Keratinocyte (primary cell): ENCODE results near the gene DSCAM.

ENCODE experiments used
- EZH2 ChIP-seq: IDR thresholded peaks from one replicate; pipeline ENCODE4 v1.6.1; 2012; ENCODE audit warnings: inconsistent platforms, mild to moderate bottlenecking, low read length, moderate library complexity
- TF ChIP-seq, protein P1 (sequence below), 3 experiments: IDR thresholded peaks in 1 of 3; conservative IDR thresholded peaks in 1 of 3; optimal IDR thresholded peaks in 1 of 3; 2 replicates in 2 of 3; 3 replicates in 1 of 3; pipeline versions ENCODE3 to v1.5.1; 2011; ENCODE audit warnings: low read length in 3 of 3, mild to moderate bottlenecking in 3 of 3, moderate library complexity in 2 of 3, control low read depth in 1 of 3, inconsistent platforms in 1 of 3; ENCODE audit not compliant: insufficient read depth in 2 of 3; ENCODE audit errors: extremely low read depth in 1 of 3

GRCh38 chr21:40208948-40209345, 638.0 kb downstream of the DSCAM start:
- TF ChIP-seq, protein P1, sequence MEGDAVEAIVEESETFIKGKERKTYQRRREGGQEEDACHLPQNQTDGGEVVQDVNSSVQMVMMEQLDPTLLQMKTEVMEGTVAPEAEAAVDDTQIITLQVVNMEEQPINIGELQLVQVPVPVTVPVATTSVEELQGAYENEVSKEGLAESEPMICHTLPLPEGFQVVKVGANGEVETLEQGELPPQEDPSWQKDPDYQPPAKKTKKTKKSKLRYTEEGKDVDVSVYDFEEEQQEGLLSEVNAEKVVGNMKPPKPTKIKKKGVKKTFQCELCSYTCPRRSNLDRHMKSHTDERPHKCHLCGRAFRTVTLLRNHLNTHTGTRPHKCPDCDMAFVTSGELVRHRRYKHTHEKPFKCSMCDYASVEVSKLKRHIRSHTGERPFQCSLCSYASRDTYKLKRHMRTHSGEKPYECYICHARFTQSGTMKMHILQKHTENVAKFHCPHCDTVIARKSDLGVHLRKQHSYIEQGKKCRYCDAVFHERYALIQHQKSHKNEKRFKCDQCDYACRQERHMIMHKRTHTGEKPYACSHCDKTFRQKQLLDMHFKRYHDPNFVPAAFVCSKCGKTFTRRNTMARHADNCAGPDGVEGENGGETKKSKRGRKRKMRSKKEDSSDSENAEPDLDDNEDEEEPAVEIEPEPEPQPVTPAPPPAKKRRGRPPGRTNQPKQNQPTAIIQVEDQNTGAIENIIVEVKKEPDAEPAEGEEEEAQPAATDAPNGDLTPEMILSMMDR (optimal IDR thresholded peaks at IDR 0.05 in 1 of 3, IDR thresholded peaks at IDR 0.05 in 1 of 3, conservative IDR thresholded peaks at IDR 0.05 in 1 of 3; ENCODE audit: extremely low read depth in 1 of 3, insufficient read depth in 2 of 3, low read length in 3 of 3) = no peak
- TF ChIP-seq EZH2 = no peak
